ENCODE data around the gene RTN3.
"Not testable (repeated sequence)": the region's sequence is repeated elsewhere in the genome, so short reads cannot be mapped to it uniquely, and the experiment has no call there.

RTN3 gene

DNA sequence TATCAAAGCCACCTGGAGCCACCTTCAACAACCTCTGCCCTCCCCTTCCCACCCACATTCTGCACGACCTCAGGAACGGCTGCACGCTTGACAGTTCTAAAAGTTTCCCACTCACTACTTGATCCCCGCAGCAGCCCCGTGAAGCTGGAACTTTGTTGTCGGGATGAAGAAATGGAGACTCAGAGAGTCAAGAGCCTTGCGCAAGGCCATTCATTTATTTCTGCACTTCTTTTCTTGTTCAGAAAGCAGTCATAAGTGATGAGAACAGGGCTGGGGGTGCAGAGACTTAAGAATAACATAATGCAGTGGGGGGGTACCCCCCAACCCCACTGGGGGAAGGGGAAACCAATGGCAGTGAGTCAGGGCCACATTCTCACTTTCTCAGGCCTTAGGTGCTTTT, 89.5 kb downstream of the RTN3 start:
- no peak for DNase-seq (ENCODE audit: extremely low read depth, low read depth)
- TF ChIP-seq CTCF (IDR thresholded peaks at IDR 0.05; ENCODE audit: low read depth, low read length): no peak

- DNase-seq (ENCODE audit: extremely low read depth, low read depth): not testable (repeated sequence)
Observed at GRCh38 chr11:63771741-63772318, 90.5 kb downstream of the RTN3 start.

DNA sequence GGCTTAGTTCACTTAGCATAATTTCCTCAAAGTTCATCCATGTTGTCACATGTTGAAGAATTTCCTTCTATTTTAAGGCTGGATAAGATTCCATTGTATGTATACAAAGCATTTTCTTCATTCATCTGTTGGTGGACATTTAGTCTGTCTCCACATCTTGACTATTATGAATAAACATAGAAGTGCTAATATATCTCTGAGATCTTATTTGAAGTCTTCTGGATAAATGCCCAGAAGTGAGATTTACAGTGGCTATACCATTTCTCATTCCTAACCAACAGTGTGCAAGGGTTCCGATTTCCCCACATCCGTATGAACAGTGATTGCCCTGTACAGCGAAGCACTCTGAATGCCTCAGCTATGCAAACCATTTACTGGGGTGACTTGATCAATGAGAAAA, 93.9 kb downstream of the RTN3 start:
- no peak for TF ChIP-seq CTCF (IDR thresholded peaks at IDR 0.05; ENCODE audit: low read depth, low read length)
- no peak for DNase-seq (ENCODE audit: extremely low read depth, low read depth)

- TF ChIP-seq CTCF (IDR thresholded peaks at IDR 0.05; ENCODE audit: low read depth, low read length): no peak
- DNase-seq (ENCODE audit: extremely low read depth, low read depth): no peak
Observed at GRCh38 chr11:63779039-63779438, 97.7 kb downstream of the RTN3 start.

- no peak for TF ChIP-seq CTCF (IDR thresholded peaks at IDR 0.05; ENCODE audit: low read depth, low read length)
- DNase-seq (ENCODE audit: extremely low read depth, low read depth): no peak
Observed at GRCh38 chr11:63782749-63783148, 101.4 kb downstream of the RTN3 start.

- DNase-seq (ENCODE audit: extremely low read depth, low read depth): no peak
- no peak for TF ChIP-seq CTCF (IDR thresholded peaks at IDR 0.05; ENCODE audit: low read depth, low read length)
Observed at GRCh38 chr11:63783925-63784592, 102.8 kb downstream of the RTN3 start.

- TF ChIP-seq CTCF (IDR thresholded peaks at IDR 0.05; ENCODE audit: low read depth, low read length): no peak
- DNase-seq (ENCODE audit: extremely low read depth, low read depth): no peak
Observed at GRCh38 chr11:63785823-63786222, 104.5 kb downstream of the RTN3 start.
